Neutrophil (primary cell): ENCODE measurements around the gene CLEC18A.

Experiments used
- H3K27ac ChIP-seq: fragments of 200-600 bp; sonication (generic); 2 replicates; pipeline ENCODE4 v1.5.1; 2016; ENCODE audit warnings: mild to moderate bottlenecking, moderate library complexity
- H3K27me3 ChIP-seq: fragments of 200-600 bp; sonication (generic); 2 replicates; pipeline ENCODE4 v1.6.0; 2016; ENCODE audit warnings: mild to moderate bottlenecking
- H3K36me3 ChIP-seq: fragments of 200-600 bp; sonication (generic); 2 replicates; pipeline ENCODE4 v1.5.1; 2017
- H3K4me1 ChIP-seq, 2 experiments: fragments of 200-600 bp in 1 of 2; sonication (generic) in 1 of 2; 1 replicate in 1 of 2; 2 replicates in 1 of 2; pipeline versions ENCODE4 v1.5.1 to v1.6.1; 2013 to 2016; ENCODE audit warnings: low read depth in 1 of 2, low read length in 1 of 2, mild to moderate bottlenecking in 1 of 2, moderate library complexity in 1 of 2; ENCODE audit not compliant: control insufficient read depth in 1 of 2, insufficient read depth in 1 of 2
- H3K4me3 ChIP-seq, 2 experiments: fragments of 200-600 bp in 1 of 2; sonication (generic) in 1 of 2; 1 replicate in 1 of 2; 2 replicates in 1 of 2; pipeline ENCODE4 v1.5.1; 2013 to 2016; ENCODE audit warnings: low read depth in 1 of 2, low read length in 1 of 2, mild to moderate bottlenecking in 1 of 2, moderate library complexity in 1 of 2
- H3K9me3 ChIP-seq: fragments of 200-600 bp; sonication (generic); 2 replicates; pipeline ENCODE4 v1.5.1; 2016
- TF ChIP-seq, protein P1 (sequence below): fragments of 200-600 bp; sonication (generic); IDR thresholded peaks from 2 replicates; pipeline ENCODE4 v1.5.1; 2016; ENCODE audit warnings: antibody characterized with exemption

Gene CLEC18A

DNA sequence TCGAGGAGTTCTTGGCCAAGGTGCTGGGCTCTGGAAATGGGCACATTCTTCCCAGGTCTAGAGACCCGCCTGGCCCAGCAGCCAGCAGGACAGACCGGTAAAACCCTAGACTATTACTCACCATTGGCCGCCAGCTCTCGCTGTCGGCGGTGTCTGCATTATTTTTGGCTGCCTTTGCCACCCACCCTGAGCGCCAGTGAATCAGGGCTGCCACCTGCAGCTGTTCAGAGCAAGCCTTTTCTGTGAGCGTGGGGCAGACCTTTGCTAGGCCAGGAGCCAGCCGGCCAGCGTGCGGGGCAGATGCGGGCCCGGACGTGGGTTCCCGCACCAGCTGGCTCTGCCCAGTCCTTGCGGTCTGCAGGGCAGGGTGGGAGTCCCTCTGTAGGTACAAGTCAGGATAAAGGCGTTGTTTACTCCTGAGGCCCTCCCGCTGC lies 15.8 kb upstream of the CLEC18A start:
- Histone ChIP-seq H3K27ac (no peak overlapping the region), H3K36me3 (peaks cover 100% of the 10 kb centered on the region), H3K4me1 (no peaks in the 10 kb centered on the region), H3K4me3 (no peak overlapping the region), H3K9me3 (no peaks in the 10 kb centered on the region), H3K27me3 (no peaks in the 10 kb centered on the region)
- TF ChIP-seq, protein P1, sequence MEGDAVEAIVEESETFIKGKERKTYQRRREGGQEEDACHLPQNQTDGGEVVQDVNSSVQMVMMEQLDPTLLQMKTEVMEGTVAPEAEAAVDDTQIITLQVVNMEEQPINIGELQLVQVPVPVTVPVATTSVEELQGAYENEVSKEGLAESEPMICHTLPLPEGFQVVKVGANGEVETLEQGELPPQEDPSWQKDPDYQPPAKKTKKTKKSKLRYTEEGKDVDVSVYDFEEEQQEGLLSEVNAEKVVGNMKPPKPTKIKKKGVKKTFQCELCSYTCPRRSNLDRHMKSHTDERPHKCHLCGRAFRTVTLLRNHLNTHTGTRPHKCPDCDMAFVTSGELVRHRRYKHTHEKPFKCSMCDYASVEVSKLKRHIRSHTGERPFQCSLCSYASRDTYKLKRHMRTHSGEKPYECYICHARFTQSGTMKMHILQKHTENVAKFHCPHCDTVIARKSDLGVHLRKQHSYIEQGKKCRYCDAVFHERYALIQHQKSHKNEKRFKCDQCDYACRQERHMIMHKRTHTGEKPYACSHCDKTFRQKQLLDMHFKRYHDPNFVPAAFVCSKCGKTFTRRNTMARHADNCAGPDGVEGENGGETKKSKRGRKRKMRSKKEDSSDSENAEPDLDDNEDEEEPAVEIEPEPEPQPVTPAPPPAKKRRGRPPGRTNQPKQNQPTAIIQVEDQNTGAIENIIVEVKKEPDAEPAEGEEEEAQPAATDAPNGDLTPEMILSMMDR = no peak

DNA sequence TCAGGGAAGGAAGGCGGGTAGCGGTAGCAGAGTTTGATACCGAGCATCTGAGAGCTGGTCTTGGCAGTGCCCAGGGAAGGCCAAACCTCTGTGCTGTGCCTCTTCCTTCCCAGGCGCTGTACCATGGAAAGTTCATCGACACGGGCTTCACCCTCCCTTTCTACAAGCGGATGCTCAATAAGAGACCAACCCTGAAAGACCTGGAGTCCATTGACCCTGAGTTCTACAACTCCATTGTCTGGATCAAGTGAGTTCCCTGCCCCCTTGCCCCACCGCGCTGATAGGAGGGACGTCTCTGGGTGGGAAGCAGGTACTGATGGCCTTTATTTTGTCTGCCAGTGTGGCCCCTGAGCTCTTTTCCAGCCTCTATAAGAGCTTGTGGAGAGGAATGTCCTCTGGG lies 15.4 kb upstream of the CLEC18A start:
- Histone ChIP-seq H3K27me3 (no peaks in the 10 kb centered on the region), H3K4me3 (no peak overlapping the region), H3K36me3 (peaks cover 100% of the 10 kb centered on the region), H3K9me3 (no peaks in the 10 kb centered on the region), H3K4me1 (no peaks in the 10 kb centered on the region), H3K27ac (no peak overlapping the region)
- TF ChIP-seq, protein P1 = no peak

DNA sequence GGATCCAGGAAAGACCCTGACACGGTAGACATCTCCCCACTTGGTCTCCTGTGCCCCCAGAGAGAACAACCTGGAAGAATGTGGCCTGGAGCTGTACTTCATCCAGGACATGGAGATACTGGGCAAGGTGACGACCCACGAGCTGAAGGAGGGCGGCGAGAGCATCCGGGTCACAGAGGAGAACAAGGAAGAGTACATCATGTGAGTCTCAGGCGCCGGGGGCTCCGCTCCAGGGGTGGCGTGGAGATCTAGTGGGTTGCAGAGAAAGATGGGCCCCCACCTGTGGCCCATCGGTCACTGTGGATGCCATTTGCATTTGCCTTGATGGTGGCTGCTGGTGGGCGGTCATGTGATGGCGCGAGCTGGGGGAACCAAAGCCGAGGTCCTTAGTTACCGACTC lies 14.9 kb upstream of the CLEC18A start:
- Histone ChIP-seq H3K36me3 (peaks cover 100% of the 10 kb centered on the region), H3K27ac (no peak overlapping the region)

DNA sequence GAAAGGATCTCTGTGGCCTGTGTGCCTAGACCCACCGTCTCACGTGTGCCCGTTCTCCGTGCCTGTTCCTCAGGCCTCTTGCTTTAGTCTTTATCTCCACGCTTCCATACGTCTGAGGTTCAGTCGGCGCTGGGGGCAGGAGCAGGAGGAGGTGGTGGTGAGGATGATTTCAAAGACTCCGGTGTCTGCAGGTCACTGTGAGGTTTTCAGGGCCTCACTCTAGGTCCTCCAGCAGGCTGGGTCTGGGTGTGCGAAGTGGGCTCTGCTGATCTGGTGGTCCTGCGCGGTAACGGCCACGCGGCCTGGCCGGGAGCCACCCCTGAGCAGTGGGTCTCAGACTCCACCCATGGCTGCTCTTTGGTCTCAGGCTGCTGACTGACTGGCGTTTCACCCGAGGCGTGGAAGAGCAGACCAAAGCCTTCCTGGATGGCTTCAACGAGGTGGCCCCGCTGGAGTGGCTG lies 14.4 kb upstream of the CLEC18A start:
- Histone ChIP-seq H3K36me3 (peaks cover 100% of the 10 kb centered on the region), H3K4me1 (no peaks in the 10 kb centered on the region), H3K27ac (no peak overlapping the region), H3K27me3 (no peaks in the 10 kb centered on the region), H3K4me3 (no peak overlapping the region), H3K9me3 (no peaks in the 10 kb centered on the region)
- TF ChIP-seq, protein P1 = no peak

More for the DNA sequence above, 14.9 kb upstream of the CLEC18A start:
- TF ChIP-seq, protein P1 = no peak
- Histone ChIP-seq H3K4me3 (no peak overlapping the region), H3K4me1 (no peaks in the 10 kb centered on the region), H3K27me3 (no peaks in the 10 kb centered on the region), H3K9me3 (no peaks in the 10 kb centered on the region)

DNA sequence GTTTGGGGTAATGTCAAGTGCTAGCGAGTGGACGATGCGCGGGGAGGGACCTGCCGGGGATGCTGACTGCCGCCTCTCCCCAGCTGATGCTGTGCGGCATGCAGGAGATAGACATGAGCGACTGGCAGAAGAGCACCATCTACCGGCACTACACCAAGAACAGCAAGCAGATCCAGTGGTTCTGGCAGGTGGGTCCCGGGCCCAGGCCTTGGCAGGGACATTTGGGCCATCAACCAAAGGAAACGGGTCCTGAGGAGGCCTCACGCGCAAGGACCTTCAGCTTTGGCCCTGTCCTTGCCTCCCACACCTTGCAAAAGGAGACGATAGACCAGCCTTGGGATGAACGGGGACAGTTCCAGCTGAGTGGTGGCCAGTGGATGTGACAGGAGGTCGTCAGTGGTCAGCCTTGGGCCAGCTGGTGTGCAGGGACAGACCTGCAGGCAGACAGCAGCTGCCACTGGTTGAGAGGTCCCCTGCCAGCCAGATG lies 13.6 kb upstream of the CLEC18A start:
- TF ChIP-seq, protein P1 = no peak
- Histone ChIP-seq H3K36me3 (peaks cover 100% of the 10 kb centered on the region), H3K27ac (no peak overlapping the region), H3K9me3 (no peaks in the 10 kb centered on the region), H3K27me3 (no peaks in the 10 kb centered on the region), H3K4me3 (no peak overlapping the region), H3K4me1 (no peaks in the 10 kb centered on the region)
